ENCODE results near the gene TXNDC11.

TXNDC11 gene

DNA sequence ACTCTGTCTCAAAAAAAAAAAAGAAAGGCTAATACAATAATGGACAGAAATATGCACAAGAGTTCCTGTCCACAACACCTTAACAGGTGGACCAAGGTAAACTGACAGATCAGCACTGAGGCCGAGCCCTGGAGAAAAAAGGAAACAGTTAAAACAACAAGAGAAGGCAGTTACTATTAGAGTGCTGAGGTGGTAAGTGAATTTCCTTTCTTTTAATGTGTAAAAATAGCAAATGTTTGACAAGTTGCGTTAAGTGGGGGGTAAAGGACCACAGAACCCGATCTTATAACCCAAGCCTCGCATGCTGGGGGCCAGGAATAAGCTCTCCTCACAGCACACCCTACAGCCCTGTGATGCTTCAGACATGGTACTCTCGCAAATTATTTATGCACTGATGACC lies 24.8 kb downstream of the TXNDC11 start:
- TF ChIP-seq, protein P1, sequence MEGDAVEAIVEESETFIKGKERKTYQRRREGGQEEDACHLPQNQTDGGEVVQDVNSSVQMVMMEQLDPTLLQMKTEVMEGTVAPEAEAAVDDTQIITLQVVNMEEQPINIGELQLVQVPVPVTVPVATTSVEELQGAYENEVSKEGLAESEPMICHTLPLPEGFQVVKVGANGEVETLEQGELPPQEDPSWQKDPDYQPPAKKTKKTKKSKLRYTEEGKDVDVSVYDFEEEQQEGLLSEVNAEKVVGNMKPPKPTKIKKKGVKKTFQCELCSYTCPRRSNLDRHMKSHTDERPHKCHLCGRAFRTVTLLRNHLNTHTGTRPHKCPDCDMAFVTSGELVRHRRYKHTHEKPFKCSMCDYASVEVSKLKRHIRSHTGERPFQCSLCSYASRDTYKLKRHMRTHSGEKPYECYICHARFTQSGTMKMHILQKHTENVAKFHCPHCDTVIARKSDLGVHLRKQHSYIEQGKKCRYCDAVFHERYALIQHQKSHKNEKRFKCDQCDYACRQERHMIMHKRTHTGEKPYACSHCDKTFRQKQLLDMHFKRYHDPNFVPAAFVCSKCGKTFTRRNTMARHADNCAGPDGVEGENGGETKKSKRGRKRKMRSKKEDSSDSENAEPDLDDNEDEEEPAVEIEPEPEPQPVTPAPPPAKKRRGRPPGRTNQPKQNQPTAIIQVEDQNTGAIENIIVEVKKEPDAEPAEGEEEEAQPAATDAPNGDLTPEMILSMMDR (conservative IDR thresholded peaks at IDR 0.05; ENCODE audit: low read depth, low read length) = no peak
- H3K4me2 ChIP-seq = no peak overlapping the region
- H3K4me1 ChIP-seq (ENCODE audit: low read depth, poor library complexity, severe bottlenecking) = peaks cover 48% of the 10 kb centered on the region
- no peaks in the 10 kb centered on the region for H4K20me1 ChIP-seq (ENCODE audit: insufficient read depth)
- no peaks in the 10 kb centered on the region for H3K27me3 ChIP-seq (ENCODE audit: insufficient read depth, low read depth)
- H3K9ac ChIP-seq = no peak overlapping the region
- H3K4me3 ChIP-seq (IDR thresholded peaks at IDR 0.05; ENCODE audit: insufficient read depth, low read depth, low read length) = no peak overlapping the region
- no peak overlapping the region for H2AFZ ChIP-seq (ENCODE audit: low read depth)
- H3K79me2 ChIP-seq (ENCODE audit: insufficient read depth, low read depth) = peaks cover 32% of the 10 kb centered on the region; the same call in 1 of the 2 replicates
- no peak overlapping the region for H3K27ac ChIP-seq
- H3K36me3 ChIP-seq (ENCODE audit: insufficient read depth) = peaks cover 26% of the 10 kb centered on the region; the same call in 1 of the 2 replicates

DNA sequence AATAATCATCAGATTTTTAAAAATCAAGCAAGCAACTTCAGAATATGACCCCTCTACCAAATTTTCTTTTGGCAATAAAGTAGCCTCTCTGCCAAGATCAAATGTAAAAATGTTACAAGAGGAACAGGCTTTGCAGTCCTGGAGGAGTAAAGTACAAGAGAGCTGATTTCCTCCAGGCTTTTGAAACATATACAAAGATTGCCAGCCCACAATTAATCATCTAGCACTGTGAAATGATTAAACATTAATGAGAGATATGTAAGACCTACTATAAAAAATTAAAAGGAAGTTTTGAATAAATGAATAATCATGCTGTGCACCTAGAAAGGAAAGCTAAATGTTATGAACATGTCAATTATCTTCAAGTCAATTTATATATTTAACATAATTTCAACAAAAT lies 26.3 kb downstream of the TXNDC11 start:
- H3K4me3 ChIP-seq (IDR thresholded peaks at IDR 0.05; ENCODE audit: insufficient read depth, low read depth, low read length) = no peak overlapping the region

DNA sequence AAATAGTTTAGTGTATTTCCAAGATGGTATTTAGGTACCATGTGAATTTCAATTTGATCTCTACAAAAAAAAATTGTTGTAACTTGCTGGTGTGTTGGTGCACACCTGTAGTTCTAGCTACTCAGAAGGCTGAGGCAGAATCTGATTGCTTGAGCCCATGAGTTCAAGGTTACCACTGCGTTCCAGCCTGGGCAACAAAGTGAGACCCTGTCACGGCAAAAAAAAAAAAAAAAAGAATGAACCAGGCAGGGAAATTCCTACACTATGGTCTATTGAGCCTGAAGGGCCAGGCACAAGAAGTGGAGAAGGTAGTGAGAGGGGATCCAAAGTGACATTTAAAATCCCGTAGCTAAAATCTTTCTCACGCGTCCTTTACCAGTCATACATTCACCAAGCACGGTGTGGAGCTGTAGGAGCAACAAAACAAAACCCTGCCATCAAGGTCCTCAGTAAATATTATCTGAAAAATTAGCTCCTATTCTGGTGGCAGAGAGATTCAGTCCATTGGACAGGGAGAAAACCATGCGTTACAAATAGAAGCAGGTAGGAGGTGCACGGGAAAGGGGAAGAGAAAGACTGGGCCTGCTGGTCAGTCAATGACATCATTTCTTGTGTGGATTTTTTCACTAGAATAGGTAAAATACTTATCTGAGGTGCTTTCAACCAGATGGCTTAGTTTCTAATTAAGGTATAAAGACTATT lies 27.3 kb downstream of the TXNDC11 start:
- no peaks in the 10 kb centered on the region for H4K20me1 ChIP-seq (ENCODE audit: insufficient read depth)
- peaks cover 19% of the 10 kb centered on the region; the same call in 1 of the 2 replicates for H3K79me2 ChIP-seq (ENCODE audit: insufficient read depth, low read depth)
- no peak overlapping the region for H3K4me3 ChIP-seq (IDR thresholded peaks at IDR 0.05; ENCODE audit: insufficient read depth, low read depth, low read length)
- peaks cover 17% of the 10 kb centered on the region; the same call in 1 of the 2 replicates for H3K36me3 ChIP-seq (ENCODE audit: insufficient read depth)
- TF ChIP-seq, protein P1 (conservative IDR thresholded peaks at IDR 0.05; ENCODE audit: low read depth, low read length) = no peak
- H3K27me3 ChIP-seq (ENCODE audit: insufficient read depth, low read depth) = no peaks in the 10 kb centered on the region
- H2AFZ ChIP-seq (ENCODE audit: low read depth) = no peak overlapping the region
- peaks cover 38% of the 10 kb centered on the region for H3K4me1 ChIP-seq (ENCODE audit: low read depth, poor library complexity, severe bottlenecking)
- H3K27ac ChIP-seq = no peak overlapping the region
- no peak overlapping the region for H3K9ac ChIP-seq
- no peak overlapping the region for H3K4me2 ChIP-seq

More for the DNA sequence above, 26.3 kb downstream of the TXNDC11 start:
- Histone ChIP-seq H3K27ac (peak overlapping the region; percentile 2; the same call in 1 of the 2 replicates), H4K20me1 (ENCODE audit: insufficient read depth) (no peaks in the 10 kb centered on the region), H3K27me3 (ENCODE audit: insufficient read depth, low read depth) (no peaks in the 10 kb centered on the region), H3K9ac (no peak overlapping the region), H3K4me2 (no peak overlapping the region), H3K4me1 (ENCODE audit: low read depth, poor library complexity, severe bottlenecking) (peaks cover 40% of the 10 kb centered on the region), H3K79me2 (ENCODE audit: insufficient read depth, low read depth) (peaks cover 23% of the 10 kb centered on the region; the same call in 1 of the 2 replicates), H3K36me3 (ENCODE audit: insufficient read depth) (peaks cover 22% of the 10 kb centered on the region; the same call in 1 of the 2 replicates), H2AFZ (ENCODE audit: low read depth) (no peak overlapping the region)
- TF ChIP-seq, protein P1 (conservative IDR thresholded peaks at IDR 0.05; ENCODE audit: low read depth, low read length) = no peak

DNA sequence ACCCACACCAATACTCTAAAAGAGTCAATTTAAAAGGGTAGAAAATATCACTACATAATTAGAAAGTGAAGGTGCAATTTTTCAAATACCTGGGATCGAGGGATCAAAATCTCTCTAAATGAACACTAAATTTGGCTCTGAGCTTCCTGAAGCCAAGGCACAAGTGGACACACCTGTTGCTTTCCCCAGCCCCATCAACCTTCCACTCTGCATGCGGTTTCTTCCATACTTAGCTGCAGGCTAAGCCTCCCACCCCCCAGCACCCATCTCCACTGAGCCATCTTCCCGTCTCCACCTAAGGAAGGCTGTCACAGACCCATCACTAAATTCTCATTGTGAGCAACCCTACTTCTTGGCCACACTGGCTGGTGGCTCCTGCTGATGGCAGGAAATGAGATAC lies 30.5 kb downstream of the TXNDC11 start:
- TF ChIP-seq, protein P1 (conservative IDR thresholded peaks at IDR 0.05; ENCODE audit: low read depth, low read length) = no peak
- Histone ChIP-seq H2AFZ (ENCODE audit: low read depth) (no peak overlapping the region), H3K4me1 (ENCODE audit: low read depth, poor library complexity, severe bottlenecking) (peaks cover 44% of the 10 kb centered on the region), H4K20me1 (ENCODE audit: insufficient read depth) (no peaks in the 10 kb centered on the region), H3K36me3 (ENCODE audit: insufficient read depth) (peaks cover 14% of the 10 kb centered on the region; the same call in 1 of the 2 replicates), H3K4me2 (no peak overlapping the region), H3K79me2 (ENCODE audit: insufficient read depth, low read depth) (peaks cover 25% of the 10 kb centered on the region; the same call in 1 of the 2 replicates), H3K27ac (no peak overlapping the region), H3K4me3 (IDR thresholded peaks at IDR 0.05; ENCODE audit: insufficient read depth, low read depth, low read length) (no peak overlapping the region), H3K27me3 (ENCODE audit: insufficient read depth, low read depth) (no peaks in the 10 kb centered on the region), H3K9ac (no peak overlapping the region)
